C4-2B (cell line): ENCODE measurements around the gene PBX1.

Source experiments
- ZFX ChIP-seq: fragments of 450-650 bp; IDR thresholded peaks from 2 replicates; pipeline ENCODE4 v1.6.1; 2017
- TF ChIP-seq, protein P1 (sequence below): fragments of 450-650 bp; conservative IDR thresholded peaks from 2 replicates; pipeline ENCODE4 v1.5.1; 2017; ENCODE audit warnings: mild to moderate bottlenecking

DNA sequence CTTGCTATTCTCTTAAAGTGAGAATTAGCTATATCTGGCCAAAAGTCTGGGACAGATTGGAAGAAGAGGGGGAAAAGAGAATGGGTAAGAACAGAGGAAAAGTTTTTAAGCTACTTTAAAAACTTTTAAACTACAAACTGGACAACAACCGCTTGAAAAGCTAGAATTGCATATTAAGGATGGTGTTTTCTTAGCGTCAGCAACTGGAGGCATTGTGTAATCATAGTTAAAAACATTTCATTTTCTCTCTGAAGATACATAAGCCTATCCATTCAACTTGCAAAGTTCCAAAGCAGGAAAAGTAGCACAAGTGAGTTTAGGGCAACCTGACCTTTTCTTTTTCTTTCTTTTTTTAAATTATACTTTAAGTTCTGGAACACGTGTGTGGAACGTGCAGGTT is 10.9 kb downstream of the PBX1 start:
- TF ChIP-seq, protein P1, sequence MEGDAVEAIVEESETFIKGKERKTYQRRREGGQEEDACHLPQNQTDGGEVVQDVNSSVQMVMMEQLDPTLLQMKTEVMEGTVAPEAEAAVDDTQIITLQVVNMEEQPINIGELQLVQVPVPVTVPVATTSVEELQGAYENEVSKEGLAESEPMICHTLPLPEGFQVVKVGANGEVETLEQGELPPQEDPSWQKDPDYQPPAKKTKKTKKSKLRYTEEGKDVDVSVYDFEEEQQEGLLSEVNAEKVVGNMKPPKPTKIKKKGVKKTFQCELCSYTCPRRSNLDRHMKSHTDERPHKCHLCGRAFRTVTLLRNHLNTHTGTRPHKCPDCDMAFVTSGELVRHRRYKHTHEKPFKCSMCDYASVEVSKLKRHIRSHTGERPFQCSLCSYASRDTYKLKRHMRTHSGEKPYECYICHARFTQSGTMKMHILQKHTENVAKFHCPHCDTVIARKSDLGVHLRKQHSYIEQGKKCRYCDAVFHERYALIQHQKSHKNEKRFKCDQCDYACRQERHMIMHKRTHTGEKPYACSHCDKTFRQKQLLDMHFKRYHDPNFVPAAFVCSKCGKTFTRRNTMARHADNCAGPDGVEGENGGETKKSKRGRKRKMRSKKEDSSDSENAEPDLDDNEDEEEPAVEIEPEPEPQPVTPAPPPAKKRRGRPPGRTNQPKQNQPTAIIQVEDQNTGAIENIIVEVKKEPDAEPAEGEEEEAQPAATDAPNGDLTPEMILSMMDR = no peak
- TF ChIP-seq ZFX = no peak
